ENCODE data around the gene AHCYL2.
"Not testable (repeated sequence)": the region's sequence is repeated elsewhere in the genome, so short reads cannot be mapped to it uniquely, and the experiment has no call there.

AHCYL2 gene

GRCh38 chr7:129439963-129440625 lies 215.3 kb downstream of the AHCYL2 start:
- peaks cover under 1 to 1% of the 10 kb centered on the region in 2 experiments for H3K4me1 ChIP-seq (ENCODE audit: control insufficient read depth in 1 of 2, insufficient read depth in 1 of 2, low read depth in 1 of 2, low read length in 1 of 2)
- H3K27me3 ChIP-seq, result peaks cover 85% of the 10 kb centered on the region
- no peaks in the 10 kb centered on the region for H3K9me3 ChIP-seq
- no peak overlapping the region for H3K4me3 ChIP-seq (ENCODE audit: low read depth in 1 of 2, low read length in 1 of 2)
- no peak for TF ChIP-seq CTCF (IDR thresholded peaks at IDR 0.05)
- H3K27ac ChIP-seq, result no peak overlapping the region
- H3K36me3 ChIP-seq, result no peaks in the 10 kb centered on the region

- H3K9me3 ChIP-seq, result no peaks in the 10 kb centered on the region
Measured at GRCh38 chr7:129443612-129444011, 218.8 kb downstream of the AHCYL2 start.

GRCh38 chr7:129444776-129445175 lies 219.9 kb downstream of the AHCYL2 start:
- H3K4me1 ChIP-seq (ENCODE audit: control insufficient read depth in 1 of 2, insufficient read depth in 1 of 2, low read depth in 1 of 2, low read length in 1 of 2); H3K9me3 ChIP-seq; H3K4me3 ChIP-seq (ENCODE audit: low read depth in 1 of 2, low read length in 1 of 2); H3K27ac ChIP-seq; H3K36me3 ChIP-seq: not testable (repeated sequence)
- H3K27me3 ChIP-seq, result peaks cover 38% of the 10 kb centered on the region

More at GRCh38 chr7:129443612-129444011, 218.8 kb downstream of the AHCYL2 start:
- Histone ChIP-seq H3K4me1 (ENCODE audit: control insufficient read depth in 1 of 2, insufficient read depth in 1 of 2, low read depth in 1 of 2, low read length in 1 of 2) (no peaks in the 10 kb centered on the region), H3K4me3 (ENCODE audit: low read depth in 1 of 2, low read length in 1 of 2) (no peak overlapping the region), H3K27ac (no peak overlapping the region), H3K36me3 (no peaks in the 10 kb centered on the region), H3K27me3 (peaks cover 50% of the 10 kb centered on the region)
- no peak for TF ChIP-seq CTCF (IDR thresholded peaks at IDR 0.05)

GRCh38 chr7:129446925-129447324 lies 222.1 kb downstream of the AHCYL2 start:
- not testable (repeated sequence) for H3K4me3 ChIP-seq (ENCODE audit: low read depth in 1 of 2, low read length in 1 of 2); H3K4me1 ChIP-seq (ENCODE audit: control insufficient read depth in 1 of 2, insufficient read depth in 1 of 2, low read depth in 1 of 2, low read length in 1 of 2); H3K9me3 ChIP-seq; H3K27ac ChIP-seq; H3K36me3 ChIP-seq
- peaks cover 36% of the 10 kb centered on the region for H3K27me3 ChIP-seq

- H3K36me3 ChIP-seq; H3K4me3 ChIP-seq (ENCODE audit: low read depth in 1 of 2, low read length in 1 of 2); H3K27ac ChIP-seq; H3K4me1 ChIP-seq (ENCODE audit: control insufficient read depth in 1 of 2, insufficient read depth in 1 of 2, low read depth in 1 of 2, low read length in 1 of 2); H3K9me3 ChIP-seq: not testable (repeated sequence)
- H3K27me3 ChIP-seq, result peaks cover 36% of the 10 kb centered on the region
Measured at GRCh38 chr7:129447445-129447844, 222.6 kb downstream of the AHCYL2 start.

GRCh38 chr7:129448608-129449007 lies 223.8 kb downstream of the AHCYL2 start:
- not testable (repeated sequence) for H3K27ac ChIP-seq; H3K36me3 ChIP-seq; H3K4me3 ChIP-seq (ENCODE audit: low read depth in 1 of 2, low read length in 1 of 2); H3K9me3 ChIP-seq; H3K4me1 ChIP-seq (ENCODE audit: control insufficient read depth in 1 of 2, insufficient read depth in 1 of 2, low read depth in 1 of 2, low read length in 1 of 2)
- H3K27me3 ChIP-seq, result peaks cover 36% of the 10 kb centered on the region

- H3K4me3 ChIP-seq (ENCODE audit: low read depth in 1 of 2, low read length in 1 of 2), result no peak overlapping the region
- H3K4me1 ChIP-seq (ENCODE audit: control insufficient read depth in 1 of 2, insufficient read depth in 1 of 2, low read depth in 1 of 2, low read length in 1 of 2), result no peaks in the 10 kb centered on the region
- no peak for TF ChIP-seq CTCF (IDR thresholded peaks at IDR 0.05)
- H3K9me3 ChIP-seq, result no peaks in the 10 kb centered on the region
- peaks cover 48% of the 10 kb centered on the region for H3K27me3 ChIP-seq
- no peak overlapping the region for H3K27ac ChIP-seq
- no peaks in the 10 kb centered on the region for H3K36me3 ChIP-seq
Measured at GRCh38 chr7:129450295-129450694, 225.5 kb downstream of the AHCYL2 start.

Data from neutrophil (primary cell).